ENCODE measurements around the gene PLSCR2. TPM values are rescaled to one million over a fixed set of nuclear protein-coding genes. Genes with fewer than 3 reads are reported as not detected.
"Not testable (repeated sequence)": the region's sequence is repeated elsewhere in the genome, so short reads cannot be mapped to it uniquely, and the experiment has no call there.

The PLSCR2 gene
- total and polyA plus RNA-seq, 12 donors, result not detected

DNA sequence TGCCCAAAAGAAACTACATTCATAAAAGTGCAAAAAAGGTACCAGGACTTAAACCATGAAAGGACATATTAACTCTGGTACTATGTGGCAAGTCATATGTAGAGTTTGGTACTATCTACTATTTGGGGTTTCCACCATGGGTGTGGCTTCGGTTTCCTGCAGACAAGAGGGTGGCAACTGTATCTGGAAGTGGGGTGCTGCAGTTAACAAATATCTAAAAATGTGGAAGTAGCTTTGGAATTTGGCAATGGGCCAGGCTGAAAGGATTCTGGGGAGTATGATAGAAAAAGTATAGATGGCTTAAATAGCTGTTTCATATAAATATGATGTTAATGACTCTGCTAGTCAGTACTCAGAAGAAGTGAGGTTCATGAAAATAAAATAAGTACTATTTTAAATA is 44.0 kb downstream of the PLSCR2 start:
- TF ChIP-seq, protein P1, sequence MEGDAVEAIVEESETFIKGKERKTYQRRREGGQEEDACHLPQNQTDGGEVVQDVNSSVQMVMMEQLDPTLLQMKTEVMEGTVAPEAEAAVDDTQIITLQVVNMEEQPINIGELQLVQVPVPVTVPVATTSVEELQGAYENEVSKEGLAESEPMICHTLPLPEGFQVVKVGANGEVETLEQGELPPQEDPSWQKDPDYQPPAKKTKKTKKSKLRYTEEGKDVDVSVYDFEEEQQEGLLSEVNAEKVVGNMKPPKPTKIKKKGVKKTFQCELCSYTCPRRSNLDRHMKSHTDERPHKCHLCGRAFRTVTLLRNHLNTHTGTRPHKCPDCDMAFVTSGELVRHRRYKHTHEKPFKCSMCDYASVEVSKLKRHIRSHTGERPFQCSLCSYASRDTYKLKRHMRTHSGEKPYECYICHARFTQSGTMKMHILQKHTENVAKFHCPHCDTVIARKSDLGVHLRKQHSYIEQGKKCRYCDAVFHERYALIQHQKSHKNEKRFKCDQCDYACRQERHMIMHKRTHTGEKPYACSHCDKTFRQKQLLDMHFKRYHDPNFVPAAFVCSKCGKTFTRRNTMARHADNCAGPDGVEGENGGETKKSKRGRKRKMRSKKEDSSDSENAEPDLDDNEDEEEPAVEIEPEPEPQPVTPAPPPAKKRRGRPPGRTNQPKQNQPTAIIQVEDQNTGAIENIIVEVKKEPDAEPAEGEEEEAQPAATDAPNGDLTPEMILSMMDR (IDR thresholded peaks at IDR 0.05), result no peak
- no peak for ATAC-seq
- no peak for DNase-seq
- no peaks in the 10 kb centered on the region for H3K36me3 ChIP-seq
- 92 to 95% methylated on average over 1 of the region's 1 CpG for WGBS, 2 donors
- no peaks in the 10 kb centered on the region for H3K4me1 ChIP-seq
- H3K9me3 ChIP-seq, result peaks cover 0 to 17% (median 0%) of the 10 kb centered on the region in 11 donors
- H3K27ac ChIP-seq, result no peak overlapping the region
- H3K27me3 ChIP-seq, result no peaks in the 10 kb centered on the region
- H3K4me3 ChIP-seq, result no peak overlapping the region
- intact Hi-C loops (cut with DNase I), result no loop called here

DNA sequence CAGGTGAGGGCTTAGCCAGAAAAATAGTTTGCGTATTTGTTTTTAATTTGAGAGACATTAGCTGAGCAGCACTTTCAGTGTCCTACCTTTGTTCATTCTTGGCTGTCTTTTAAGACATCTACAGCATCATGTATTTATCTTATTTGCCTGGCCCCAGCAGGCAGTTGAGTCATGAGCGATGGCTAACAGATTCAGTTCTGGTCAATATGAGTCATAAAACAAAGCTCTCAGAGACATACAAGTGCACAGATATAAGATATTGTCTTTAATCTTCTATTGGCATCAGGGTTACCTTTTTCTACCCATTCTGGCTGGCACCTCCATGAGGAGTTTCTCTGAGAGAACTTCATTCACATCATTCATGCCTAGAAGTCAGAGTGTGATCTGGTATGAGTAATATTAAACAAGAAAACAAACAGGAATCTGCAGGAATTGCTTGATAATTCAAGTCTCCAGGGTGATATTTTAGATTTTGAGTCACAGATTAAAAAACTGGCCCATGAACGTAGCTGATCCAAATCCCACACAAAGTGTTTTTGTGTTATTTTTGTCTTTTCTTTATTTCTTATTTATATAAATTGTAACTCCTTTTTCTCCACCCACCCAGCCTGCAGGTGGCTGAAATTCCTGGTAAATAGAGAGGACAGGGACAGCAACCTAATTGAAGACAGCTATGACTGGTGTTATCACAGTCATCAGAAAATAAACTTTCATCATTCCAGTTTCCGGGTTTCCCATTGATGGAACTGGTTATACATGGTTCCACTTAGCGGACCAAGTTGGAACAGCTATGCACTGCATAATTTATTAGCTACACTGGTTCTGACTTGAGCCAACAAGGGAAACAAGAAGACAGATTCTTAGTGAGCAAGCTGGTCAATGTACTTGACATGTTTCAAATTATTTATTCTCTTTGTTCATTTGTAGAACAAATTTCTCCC is 47.3 kb downstream of the PLSCR2 start:
- DNase-seq (no peak), ATAC-seq (no peak)
- Histone ChIP-seq H3K27ac (no peak overlapping the region), H3K27me3 (no peaks in the 10 kb centered on the region), H3K36me3 (no peaks in the 10 kb centered on the region), H3K4me3 (no peak overlapping the region), H3K9me3 (peaks cover 0 to 4% (median 0%) of the 10 kb centered on the region in 11 donors), H3K4me1 (no peaks in the 10 kb centered on the region)
- TF ChIP-seq, protein P1 (IDR thresholded peaks at IDR 0.05), result no peak
- WGBS, 2 donors, result 85 to 88% methylated on average over 5 of the region's 5 CpGs
- intact Hi-C loops (cut with DNase I), result no loop called here

DNA sequence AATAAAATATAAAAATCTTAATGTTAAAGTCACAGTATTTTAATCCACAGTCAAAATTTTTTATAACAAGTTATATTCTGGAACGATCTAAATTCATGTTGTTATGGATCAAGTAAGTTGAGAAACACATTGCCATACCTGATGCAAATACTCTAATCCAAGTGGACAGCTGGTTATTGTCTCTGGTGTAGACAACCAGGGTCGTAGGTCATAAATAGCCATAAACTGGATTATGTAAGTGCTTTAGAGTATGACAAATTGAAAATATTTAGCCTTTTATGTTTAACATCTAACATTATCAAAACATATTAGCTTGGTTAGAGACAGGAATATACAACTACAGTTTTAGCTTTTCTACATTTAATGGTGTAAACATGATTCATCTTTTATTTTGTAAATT is 53.0 kb downstream of the PLSCR2 start:
- TF ChIP-seq, protein P1 (IDR thresholded peaks at IDR 0.05), result no peak
- intact Hi-C loops (cut with DNase I), result no loop called here
- WGBS, 2 donors, result 66 to 72% methylated on average over 2 of the region's 2 CpGs

DNA sequence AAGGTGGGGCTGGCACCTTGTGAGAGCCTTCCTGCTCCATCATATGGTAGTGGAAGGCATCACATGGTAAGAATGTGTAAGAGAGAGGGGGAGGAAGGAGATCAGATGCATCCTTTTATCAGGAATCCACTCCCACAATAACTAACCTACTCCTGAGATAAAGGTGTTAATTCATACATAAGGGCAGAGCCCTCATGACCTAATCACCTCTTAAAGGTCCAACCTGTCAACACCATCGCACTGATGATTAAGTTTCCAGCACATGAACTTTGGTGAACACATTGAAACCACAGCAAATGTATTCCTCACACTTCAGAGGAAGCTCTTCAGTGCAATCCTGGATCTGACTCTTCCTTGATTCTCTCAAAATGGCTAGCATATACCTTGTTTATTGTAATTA is 55.4 kb downstream of the PLSCR2 start:
- Histone ChIP-seq H3K27me3 (no peaks in the 10 kb centered on the region), H3K27ac (no peak overlapping the region), H3K36me3 (no peaks in the 10 kb centered on the region), H3K4me3 (no peak overlapping the region), H3K4me1 (no peaks in the 10 kb centered on the region), H3K9me3 (peaks cover 0 to 25% (median 6%) of the 10 kb centered on the region in 11 donors)
- TF ChIP-seq, protein P1 (IDR thresholded peaks at IDR 0.05), result no peak
- DNase-seq (no peak), ATAC-seq (no peak)
- intact Hi-C loops (cut with DNase I), result no loop called here
- WGBS, 2 donors, result 28 to 33% methylated on average over 1 of the region's 1 CpG

More for the DNA sequence above, 53.0 kb downstream of the PLSCR2 start:
- ATAC-seq, result no peak
- no peak overlapping the region for H3K4me3 ChIP-seq
- no peak overlapping the region for H3K27ac ChIP-seq
- H3K9me3 ChIP-seq, result peaks cover 0 to 21% (median 6%) of the 10 kb centered on the region in 11 donors
- H3K36me3 ChIP-seq, result no peaks in the 10 kb centered on the region
- DNase-seq, result no peak
- no peaks in the 10 kb centered on the region for H3K27me3 ChIP-seq
- no peaks in the 10 kb centered on the region for H3K4me1 ChIP-seq

DNA sequence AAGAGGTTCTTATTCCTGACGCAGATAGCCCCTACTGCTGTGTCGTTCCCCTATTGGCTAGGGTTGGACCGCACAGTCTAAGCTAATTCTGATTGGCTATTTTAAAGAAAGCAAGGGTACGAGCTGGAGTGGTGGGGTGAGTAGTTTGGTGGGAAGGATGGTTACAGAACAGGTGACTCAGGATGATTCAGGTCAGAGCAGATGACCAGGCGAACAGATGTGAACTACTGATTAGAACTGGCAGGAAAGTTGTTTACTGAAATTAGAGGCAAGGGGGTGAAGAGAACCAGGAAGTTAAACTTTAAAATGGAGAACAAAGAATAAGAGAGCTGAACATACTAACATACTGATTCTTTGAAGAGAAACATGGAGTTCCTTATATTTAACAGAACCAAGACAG is 56.6 kb downstream of the PLSCR2 start:
- H3K27me3 ChIP-seq; H3K27ac ChIP-seq; DNase-seq; H3K36me3 ChIP-seq; ATAC-seq; H3K4me3 ChIP-seq; H3K4me1 ChIP-seq; intact Hi-C loops (cut with DNase I): not testable (repeated sequence)
- 95 to 97% methylated on average over 5 of the region's 5 CpGs for WGBS, 2 donors
- H3K9me3 ChIP-seq, result peaks cover 0 to 25% (median 6%) of the 10 kb centered on the region in 11 donors

All from heart right ventricle (tissue), 16 donors.